ENCODE measurements around the gene PCK2. TPM values are rescaled to one million over a fixed set of nuclear protein-coding genes. Genes with fewer than 3 reads are reported as not detected.
A peak's percentile ranks its signal among the peaks of the same experiment; 100 is the strongest.
"Not testable (repeated sequence)": the region's sequence is repeated elsewhere in the genome, so short reads cannot be mapped to it uniquely, and the experiment has no call there.

Gene PCK2
- total RNA-seq, 1 donor from 2014 or later: 64.2 TPM

- Mint-ChIP-seq H3K36me3 (ENCODE audit: low read depth) (peaks cover 62% of the 10 kb centered on the region), H3K4me3 (no peak overlapping the region), H3K9me3 (no peaks in the 10 kb centered on the region), H3K27ac (no peak overlapping the region), H3K4me1 (peaks cover 13% of the 10 kb centered on the region), H3K27me3 (no peaks in the 10 kb centered on the region)
- DNase-seq: no peak
- intact Hi-C loops (cut with micrococcal nuclease): no loop called here
Measured at GRCh38 chr14:24100197-24100981, 6.3 kb downstream of the PCK2 start.

GRCh38 chr14:24100982-24101494, 6.9 kb downstream of the PCK2 start:
- intact Hi-C loops (cut with micrococcal nuclease): no loop called here
- no peak for DNase-seq
- Mint-ChIP-seq H3K27me3 (no peaks in the 10 kb centered on the region), H3K4me1 (peaks cover 10% of the 10 kb centered on the region), H3K4me3 (no peak overlapping the region), H3K27ac (no peak overlapping the region), H3K36me3 (ENCODE audit: low read depth) (peaks cover 60% of the 10 kb centered on the region), H3K9me3 (no peaks in the 10 kb centered on the region)

DNA sequence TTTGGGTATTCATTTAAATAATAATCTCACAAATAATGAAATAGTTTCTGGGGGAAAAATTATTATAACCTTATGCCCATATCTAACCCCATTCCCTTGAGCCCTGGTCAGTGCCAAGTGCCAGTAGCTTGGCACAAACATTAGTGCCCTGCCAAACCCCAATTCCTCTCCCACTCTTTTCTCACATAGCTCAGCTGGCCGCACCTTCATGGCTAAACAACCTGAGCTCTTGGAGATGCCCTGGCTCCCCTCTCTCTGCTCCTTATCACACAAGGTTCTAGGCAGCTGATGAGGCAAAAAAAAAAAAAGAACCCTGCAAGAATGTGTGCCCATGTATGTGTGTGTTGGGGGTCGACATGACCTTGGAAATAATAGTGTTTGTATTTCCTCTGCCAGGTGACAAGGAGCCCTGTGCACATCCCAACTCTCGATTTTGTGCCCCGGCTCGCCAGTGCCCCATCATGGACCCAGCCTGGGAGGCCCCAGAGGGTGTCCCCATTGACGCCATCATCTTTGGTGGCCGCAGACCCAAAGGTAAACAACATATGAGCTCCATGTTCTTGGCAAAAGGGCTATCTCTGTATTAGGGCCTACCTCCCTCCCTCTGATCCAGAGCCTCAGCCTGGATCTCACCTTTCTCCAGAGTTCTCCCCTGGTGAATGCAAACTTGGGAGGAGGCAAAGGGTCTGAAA, 8.4 kb downstream of the PCK2 start:
- Mint-ChIP-seq H3K27ac (no peak overlapping the region), H3K36me3 (ENCODE audit: low read depth) (peaks cover 53% of the 10 kb centered on the region)

GRCh38 chr14:24103451-24103850, 9.3 kb downstream of the PCK2 start:
- no peak for DNase-seq
- H3K4me1 Mint-ChIP-seq: peaks cover 13% of the 10 kb centered on the region
- H3K36me3 Mint-ChIP-seq (ENCODE audit: low read depth): peaks cover 50% of the 10 kb centered on the region
- H3K9me3 Mint-ChIP-seq: no peaks in the 10 kb centered on the region
- H3K27me3 Mint-ChIP-seq: no peaks in the 10 kb centered on the region
- no peak overlapping the region for H3K4me3 Mint-ChIP-seq
- intact Hi-C loops (cut with micrococcal nuclease): no loop called here
- peak overlapping the region; percentile 2 for H3K27ac Mint-ChIP-seq

More for the DNA sequence above, 8.4 kb downstream of the PCK2 start:
- no peaks in the 10 kb centered on the region for H3K27me3 Mint-ChIP-seq
- no peak overlapping the region for H3K4me3 Mint-ChIP-seq
- H3K4me1 Mint-ChIP-seq: peaks cover 8% of the 10 kb centered on the region
- intact Hi-C loops (cut with micrococcal nuclease): no loop called here
- no peak for DNase-seq
- no peaks in the 10 kb centered on the region for H3K9me3 Mint-ChIP-seq

- H3K27me3 Mint-ChIP-seq; intact Hi-C loops (cut with micrococcal nuclease): not testable (repeated sequence)
- peak overlapping the region; percentile 34 for H3K27ac Mint-ChIP-seq
Measured at GRCh38 chr14:24105609-24106239, 11.6 kb downstream of the PCK2 start.

DNA sequence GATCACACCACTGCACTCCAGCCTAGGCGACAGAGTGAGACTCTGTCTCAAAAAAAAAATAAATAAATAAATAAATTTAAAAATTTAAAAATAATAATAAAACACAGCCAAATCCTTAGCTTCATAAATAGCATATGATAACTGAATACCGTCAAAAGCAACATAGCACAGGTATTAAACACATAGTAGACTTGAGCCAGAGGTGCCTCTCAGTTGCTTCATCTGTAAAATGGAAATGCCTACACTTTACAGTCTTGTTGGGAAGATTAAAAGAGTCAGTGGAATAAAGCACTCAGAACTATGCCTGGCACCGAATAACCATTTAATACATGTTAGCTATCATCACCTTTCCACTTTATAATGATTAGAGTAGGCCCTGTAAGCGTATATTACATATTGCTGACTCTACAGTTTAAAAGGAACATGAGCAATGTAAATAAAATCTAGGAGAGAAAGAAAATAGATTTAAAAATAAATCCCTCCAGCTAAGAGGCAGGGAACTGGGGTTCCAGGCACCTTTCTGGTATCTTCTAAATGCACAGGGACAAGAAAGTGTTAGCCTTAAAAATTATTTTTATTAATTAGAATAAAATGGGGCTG, 12.7 kb downstream of the PCK2 start:
- no peaks in the 10 kb centered on the region for H3K27me3 Mint-ChIP-seq

More at GRCh38 chr14:24105609-24106239, 11.6 kb downstream of the PCK2 start:
- H3K9me3 Mint-ChIP-seq, DNase-seq, H3K4me3 Mint-ChIP-seq: not testable (repeated sequence)
- peaks cover 22% of the 10 kb centered on the region for H3K4me1 Mint-ChIP-seq
- peaks cover 36% of the 10 kb centered on the region for H3K36me3 Mint-ChIP-seq (ENCODE audit: low read depth)

DNA sequence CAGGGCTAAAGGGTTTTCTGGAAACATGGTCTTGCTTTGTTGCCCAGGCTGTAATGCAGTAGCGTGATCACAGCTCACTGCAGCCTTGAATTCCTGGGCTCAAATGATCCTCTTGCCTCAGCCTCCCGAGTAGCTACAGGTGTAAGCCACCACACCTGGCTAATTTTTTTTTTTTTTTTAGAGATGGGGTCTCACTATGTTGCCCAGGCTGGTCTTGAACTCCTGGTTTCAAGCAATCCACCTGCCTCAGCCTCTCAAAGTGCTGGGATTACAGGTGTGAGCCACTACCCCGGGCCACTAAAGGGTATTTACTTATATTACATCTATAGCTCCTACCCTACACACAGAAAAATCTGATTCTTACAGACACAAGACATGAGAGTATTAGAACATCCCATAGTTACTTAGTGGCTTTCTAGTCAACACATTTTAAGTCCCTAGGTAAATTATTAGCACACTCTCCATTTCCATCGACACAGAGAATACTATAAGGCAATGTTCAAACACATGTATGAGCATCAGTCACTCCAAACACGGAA, 14.3 kb downstream of the PCK2 start:
- DNase-seq: no peak
- H3K36me3 Mint-ChIP-seq (ENCODE audit: low read depth): peaks cover 20% of the 10 kb centered on the region
- peak overlapping the region; percentile 61 for H3K4me3 Mint-ChIP-seq
- intact Hi-C loops (cut with micrococcal nuclease): loop anchor here (1.0 kb wide), 1 partner anchor 50 kb away; no protein-coding TSS in a partner anchor
- H3K27ac Mint-ChIP-seq: peak overlapping the region; percentile 96
- peaks cover 25% of the 10 kb centered on the region for H3K4me1 Mint-ChIP-seq
- no peaks in the 10 kb centered on the region for H3K9me3 Mint-ChIP-seq
- no peaks in the 10 kb centered on the region for H3K27me3 Mint-ChIP-seq

More for the DNA sequence above, 12.7 kb downstream of the PCK2 start:
- Mint-ChIP-seq H3K4me1 (peaks cover 23% of the 10 kb centered on the region), H3K36me3 (ENCODE audit: low read depth) (peaks cover 30% of the 10 kb centered on the region), H3K4me3 (no peak overlapping the region), H3K9me3 (no peaks in the 10 kb centered on the region), H3K27ac (no peak overlapping the region)
- DNase-seq: no peak
- intact Hi-C loops (cut with micrococcal nuclease): no loop called here

DNA sequence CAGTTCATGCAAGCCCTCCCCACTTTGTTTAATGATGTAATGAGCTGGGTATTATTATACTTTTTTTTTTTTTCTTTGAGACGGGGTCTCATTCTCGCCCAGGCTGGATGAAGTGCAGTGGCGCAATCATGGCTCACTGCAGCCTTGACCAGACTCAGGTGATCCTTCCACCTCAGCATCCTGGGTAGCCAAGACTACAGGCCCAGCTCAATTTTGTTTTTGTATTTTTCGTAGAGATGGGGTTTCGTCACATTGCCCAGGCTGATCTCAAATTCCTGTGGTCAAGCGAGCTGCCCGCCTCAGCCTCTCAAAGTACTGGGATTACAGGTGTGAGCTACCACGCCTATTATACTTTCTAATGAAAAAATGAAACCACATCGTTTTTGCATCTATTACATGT, 15.9 kb downstream of the PCK2 start:
- Mint-ChIP-seq H3K9me3 (no peaks in the 10 kb centered on the region), H3K4me1 (peaks cover 27% of the 10 kb centered on the region), H3K4me3 (no peak overlapping the region), H3K36me3 (ENCODE audit: low read depth) (peaks cover 8% of the 10 kb centered on the region), H3K27ac (no peak overlapping the region), H3K27me3 (peaks cover 2% of the 10 kb centered on the region)
- no peak for DNase-seq
- intact Hi-C loops (cut with micrococcal nuclease): loop anchor here (5.0 to 10.0 kb wide), 2 partner anchors 325 to 553 kb away; partner anchors contain the start of gene THTPA

- Mint-ChIP-seq H3K9me3 (no peaks in the 10 kb centered on the region), H3K27ac (no peak overlapping the region), H3K4me1 (peaks cover 31% of the 10 kb centered on the region), H3K27me3 (peaks cover 2% of the 10 kb centered on the region), H3K36me3 (ENCODE audit: low read depth) (peaks cover 9% of the 10 kb centered on the region), H3K4me3 (no peak overlapping the region)
- DNase-seq: no peak
- intact Hi-C loops (cut with micrococcal nuclease): loop anchor here (5.0 to 10.0 kb wide), 2 partner anchors 324 to 553 kb away; partner anchors contain the start of gene THTPA
Measured at GRCh38 chr14:24110523-24110922, 16.4 kb downstream of the PCK2 start.

GRCh38 chr14:24113379-24113800, 19.3 kb downstream of the PCK2 start:
- Mint-ChIP-seq H3K4me1 (peaks cover 39% of the 10 kb centered on the region), H3K4me3 (peak overlapping the region; percentile 99), H3K36me3 (ENCODE audit: low read depth) (peaks cover 20% of the 10 kb centered on the region), H3K27ac (peak overlapping the region; percentile 100), H3K9me3 (no peaks in the 10 kb centered on the region), H3K27me3 (peaks cover 2% of the 10 kb centered on the region)
- DNase-seq: no peak
- intact Hi-C loops (cut with micrococcal nuclease): loop anchor here (5.0 to 10.0 kb wide), 2 partner anchors 321 to 556 kb away; partner anchors contain the start of gene THTPA

DNA sequence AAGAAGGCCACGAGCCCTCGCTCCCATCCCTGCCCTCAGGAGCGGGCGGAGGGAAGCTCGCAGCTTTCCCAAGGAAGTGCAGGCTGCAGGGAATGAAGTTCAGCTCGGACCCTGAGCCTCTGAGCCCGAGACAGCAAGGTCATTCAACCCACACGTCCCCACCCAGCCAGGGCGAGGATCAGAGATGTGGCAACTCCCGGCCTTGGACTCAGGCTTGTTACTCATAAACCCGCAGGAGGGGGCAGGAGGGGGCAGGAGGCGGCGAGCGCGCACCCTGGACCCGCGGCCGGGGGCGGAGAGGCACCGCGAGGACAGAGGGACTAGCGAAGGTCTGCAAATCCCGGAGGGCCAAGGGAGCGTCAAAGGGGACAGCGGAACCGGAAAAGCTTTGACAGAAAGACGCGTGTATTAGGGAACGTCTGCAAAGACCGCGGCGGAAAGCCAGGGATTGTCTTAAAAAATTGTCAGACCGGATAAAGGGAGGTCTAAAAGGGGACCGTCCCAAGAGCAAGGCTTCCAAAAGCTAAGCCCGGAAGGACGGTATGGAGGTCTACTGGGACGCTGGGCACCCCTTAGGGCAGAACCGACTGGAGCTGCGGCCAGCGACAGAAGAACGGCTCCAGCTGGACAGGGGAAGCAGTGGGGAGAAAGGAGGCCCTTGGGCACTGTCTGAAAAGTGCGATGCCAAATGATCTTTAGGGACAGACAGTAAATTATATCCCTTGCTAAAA, 19.9 kb downstream of the PCK2 start:
- Mint-ChIP-seq H3K27ac (peak overlapping the region; percentile 100), H3K4me3 (peak overlapping the region; percentile 99), H3K9me3 (no peaks in the 10 kb centered on the region), H3K27me3 (peaks cover 2% of the 10 kb centered on the region), H3K4me1 (peaks cover 36% of the 10 kb centered on the region), H3K36me3 (ENCODE audit: low read depth) (peaks cover 25% of the 10 kb centered on the region)
- intact Hi-C loops (cut with micrococcal nuclease): loop anchor here (1.0 to 10.0 kb wide), 12 partner anchors 20 to 557 kb away; partner anchors contain the start of genes CARMIL3, CHMP4A, EMC9 and GMPR2
- peak; percentile 94 for DNase-seq

All from activated CD4-positive, alpha-beta T cell treated with anti-CD3 and anti-CD28 coated beads, Interleukin-2, amount 10 ng/mL, durations not matched to agents 24 days and 14 days (primary cell).